ENCODE data around the gene STAG3. TPM values are rescaled to one million over a fixed set of nuclear protein-coding genes. Genes with fewer than 3 reads are reported as not detected.

STAG3 gene
- total RNA-seq, 1 donor from 2014 or later, result 1.1 TPM

GRCh38 chr7:100198266-100198665 lies 20.5 kb downstream of the STAG3 start:
- Mint-ChIP-seq H3K4me1 (ENCODE audit: low read depth, unreplicated experiment) (no peaks in the 10 kb centered on the region), H3K4me3 (ENCODE audit: unreplicated experiment) (no peak overlapping the region), H3K9me3 (ENCODE audit: unreplicated experiment) (peaks cover 7% of the 10 kb centered on the region), H3K27me3 (ENCODE audit: unreplicated experiment) (peaks cover 8% of the 10 kb centered on the region), H3K27ac (ENCODE audit: unreplicated experiment) (peak overlapping the region; percentile 56), H3K36me3 (ENCODE audit: unreplicated experiment) (no peaks in the 10 kb centered on the region)
- no peak for TF ChIP-seq CTCF (IDR thresholded peaks at IDR 0.05; ENCODE audit: partially characterized antibody, unreplicated experiment)
- no peak for DNase-seq

- DNase-seq, result no peak
- no peak for TF ChIP-seq CTCF (IDR thresholded peaks at IDR 0.05; ENCODE audit: partially characterized antibody, unreplicated experiment)
- H3K36me3 Mint-ChIP-seq (ENCODE audit: unreplicated experiment), result no peaks in the 10 kb centered on the region
- no peaks in the 10 kb centered on the region for H3K4me1 Mint-ChIP-seq (ENCODE audit: low read depth, unreplicated experiment)
- H3K9me3 Mint-ChIP-seq (ENCODE audit: unreplicated experiment), result peaks cover 7% of the 10 kb centered on the region
- H3K27me3 Mint-ChIP-seq (ENCODE audit: unreplicated experiment), result peaks cover 10% of the 10 kb centered on the region
- no peak overlapping the region for H3K27ac Mint-ChIP-seq (ENCODE audit: unreplicated experiment)
- no peak overlapping the region for H3K4me3 Mint-ChIP-seq (ENCODE audit: unreplicated experiment)
Observed at GRCh38 chr7:100200693-100201092, 23.0 kb downstream of the STAG3 start.

- H3K4me1 Mint-ChIP-seq (ENCODE audit: low read depth, unreplicated experiment), result no peaks in the 10 kb centered on the region
- no peaks in the 10 kb centered on the region for H3K36me3 Mint-ChIP-seq (ENCODE audit: unreplicated experiment)
- no peak for DNase-seq
- no peak for TF ChIP-seq CTCF (IDR thresholded peaks at IDR 0.05; ENCODE audit: partially characterized antibody, unreplicated experiment)
- H3K27ac Mint-ChIP-seq (ENCODE audit: unreplicated experiment), result no peak overlapping the region
- H3K4me3 Mint-ChIP-seq (ENCODE audit: unreplicated experiment), result no peak overlapping the region
- H3K27me3 Mint-ChIP-seq (ENCODE audit: unreplicated experiment), result peaks cover 9% of the 10 kb centered on the region
- H3K9me3 Mint-ChIP-seq (ENCODE audit: unreplicated experiment), result peaks cover 7% of the 10 kb centered on the region
Observed at GRCh38 chr7:100204454-100204853, 26.7 kb downstream of the STAG3 start.

GRCh38 chr7:100208911-100209408 lies 31.2 kb downstream of the STAG3 start:
- H3K36me3 Mint-ChIP-seq (ENCODE audit: unreplicated experiment), result no peaks in the 10 kb centered on the region
- H3K4me1 Mint-ChIP-seq (ENCODE audit: low read depth, unreplicated experiment), result no peaks in the 10 kb centered on the region
- H3K27me3 Mint-ChIP-seq (ENCODE audit: unreplicated experiment), result peaks cover 18% of the 10 kb centered on the region
- DNase-seq, result no peak
- peaks cover 8% of the 10 kb centered on the region for H3K9me3 Mint-ChIP-seq (ENCODE audit: unreplicated experiment)
- no peak overlapping the region for H3K4me3 Mint-ChIP-seq (ENCODE audit: unreplicated experiment)
- peak overlapping the region; percentile 28 for H3K27ac Mint-ChIP-seq (ENCODE audit: unreplicated experiment)
- TF ChIP-seq CTCF (IDR thresholded peaks at IDR 0.05; ENCODE audit: partially characterized antibody, unreplicated experiment), result no peak

- no peak for TF ChIP-seq CTCF (IDR thresholded peaks at IDR 0.05; ENCODE audit: partially characterized antibody, unreplicated experiment)
- H3K27ac Mint-ChIP-seq (ENCODE audit: unreplicated experiment), result no peak overlapping the region
- peak overlapping the region; percentile 0 for H3K4me3 Mint-ChIP-seq (ENCODE audit: unreplicated experiment)
- peaks cover 20% of the 10 kb centered on the region for H3K27me3 Mint-ChIP-seq (ENCODE audit: unreplicated experiment)
- DNase-seq, result no peak
- H3K9me3 Mint-ChIP-seq (ENCODE audit: unreplicated experiment), result peaks cover 8% of the 10 kb centered on the region
- H3K36me3 Mint-ChIP-seq (ENCODE audit: unreplicated experiment), result no peaks in the 10 kb centered on the region
- H3K4me1 Mint-ChIP-seq (ENCODE audit: low read depth, unreplicated experiment), result no peaks in the 10 kb centered on the region
Observed at GRCh38 chr7:100209493-100209892, 31.8 kb downstream of the STAG3 start.
